HL-60 (cell line): ENCODE data around the gene TMPRSS3.

Experiments used
- DNase-seq, 2 experiments: peaks; one replicate each; pipeline ENCODE4 v3.0.0-alpha.2; 2010 to 2020; ENCODE audit warnings: low read depth in 1 of 2, low spot score in 1 of 2
- H3K27ac ChIP-seq: fragments of 250-450 bp; sonication (Bioruptor Pico); replicated peaks from 2 replicates; pipeline ENCODE4 v1.5.1; 2020; ENCODE audit warnings: mild to moderate bottlenecking, moderate library complexity
- H3K27me3 ChIP-seq: fragments of 250-450 bp; sonication (Bioruptor Pico); 2 replicates; pipeline ENCODE4 v1.5.1; 2021; ENCODE audit warnings: mild to moderate bottlenecking, moderate library complexity; ENCODE audit not compliant: insufficient read depth, poor library complexity, severe bottlenecking
- H3K4me3 ChIP-seq: replicated peaks from 2 replicates; pipeline ENCODE4 v1.5.1; 2011; ENCODE audit warnings: mild to moderate bottlenecking, control low read depth, low read length; ENCODE audit not compliant: insufficient read depth
- CTCF ChIP-seq: IDR thresholded peaks from one replicate; pipeline ENCODE4 v1.5.1; 2011; ENCODE audit warnings: low read length, control low read depth, inconsistent platforms; ENCODE audit not compliant: insufficient read depth
- GABPA ChIP-seq: IDR thresholded peaks from 2 replicates; pipeline ENCODE4 v1.6.1; 2012; ENCODE audit warnings: low read depth
- POLR2AphosphoS5 ChIP-seq: IDR thresholded peaks from 2 replicates; pipeline ENCODE4 v1.6.1; 2012; ENCODE audit warnings: low read depth
- REST ChIP-seq: IDR thresholded peaks from 2 replicates; pipeline ENCODE4 v1.6.1; 2012; ENCODE audit warnings: low read depth; ENCODE audit not compliant: insufficient replicate concordance
- SPI1 ChIP-seq: IDR thresholded peaks from 2 replicates; pipeline ENCODE4 v1.6.1; 2012; ENCODE audit warnings: low read depth, mild to moderate bottlenecking, borderline replicate concordance

Gene TMPRSS3

GRCh38 chr21:42367367-42368165 lies 28.3 kb downstream of the TMPRSS3 start:
- no peak for DNase-seq
- TF ChIP-seq CTCF = no peak
- no peak for TF ChIP-seq SPI1
- TF ChIP-seq REST = no peak
- no peak for TF ChIP-seq POLR2AphosphoS5
- TF ChIP-seq GABPA = no peak
- Histone ChIP-seq H3K4me3 (no peak overlapping the region), H3K27me3 (peaks cover 3% of the 10 kb centered on the region), H3K27ac (no peak overlapping the region)

- no peak within 1 kb of the TSS for H3K4me3 ChIP-seq
- no peak for DNase-seq
- H3K27me3 ChIP-seq = peaks cover 3% of the 10 kb centered on the region
- no peak within 1 kb of the TSS for H3K27ac ChIP-seq
- TF ChIP-seq CTCF (no peak), SPI1 (no peak), GABPA (no peak), REST (no peak), POLR2AphosphoS5 (no peak)
Measured at GRCh38 chr21:42366292-42367010, 29.4 kb downstream of the TMPRSS3 start, which contains the start of gene TFF1. TFF1 (minus strand) TSS chr21:42366535; CDS start chr21:42366495, 40 bp downstream.

GRCh38 chr21:42365770-42366169 lies 30.1 kb downstream of the TMPRSS3 start:
- no peak for DNase-seq
- no peak overlapping the region for H3K27ac ChIP-seq
- no peak overlapping the region for H3K4me3 ChIP-seq
- H3K27me3 ChIP-seq = peaks cover 3% of the 10 kb centered on the region
- TF ChIP-seq POLR2AphosphoS5 (no peak), REST (no peak), CTCF (no peak), SPI1 (no peak), GABPA (no peak)
